DMS153 treated with DMSO at 0.1 percent for 48 hours (cell line): ENCODE data around the gene FRY.
A peak's percentile ranks its signal among the peaks of the same experiment; 100 is the strongest.
"Not testable (repeated sequence)": the region's sequence is repeated elsewhere in the genome, so short reads cannot be mapped to it uniquely, and the experiment has no call there.

Experiments
- DNase-seq: peaks from one replicate; lab custom pipeline; 2025; ENCODE audit not compliant: unreplicated experiment; lab: John Stamatoyannopoulos, UW

The FRY gene

GRCh38 chr13:32040052-32040642 is 8.6 kb downstream of the FRY start:
- DNase-seq = no peak

GRCh38 chr13:32040689-32041088 is 9.1 kb downstream of the FRY start:
- no peak for DNase-seq

- DNase-seq = no peak
These were observed 9.9 kb downstream of the FRY start for GRCh38 chr13:32041429-32041828.

- DNase-seq = no peak
These were observed 11.0 kb downstream of the FRY start for GRCh38 chr13:32042551-32042950.

GRCh38 chr13:32044446-32044845 is 12.9 kb downstream of the FRY start:
- no peak for DNase-seq

- no peak for DNase-seq
These were observed 14.0 kb downstream of the FRY start for GRCh38 chr13:32045537-32045936.

- peak; percentile 61 for DNase-seq
These were observed 14.6 kb downstream of the FRY start for GRCh38 chr13:32045982-32046785.

- DNase-seq = peak; percentile 28
These were observed 15.5 kb downstream of the FRY start for GRCh38 chr13:32047088-32047487.

GRCh38 chr13:32047793-32048192 is 16.2 kb downstream of the FRY start:
- DNase-seq = no peak

GRCh38 chr13:32048816-32049215 is 17.2 kb downstream of the FRY start:
- DNase-seq = peak; percentile 79

- DNase-seq = no peak
These were observed 19.6 kb downstream of the FRY start for GRCh38 chr13:32051156-32051555.

- peak; percentile 98 for DNase-seq
These were observed 24.7 kb downstream of the FRY start for GRCh38 chr13:32056316-32056715.

- DNase-seq = not testable (repeated sequence)
These were observed 25.8 kb downstream of the FRY start for GRCh38 chr13:32057325-32057724.

- no peak for DNase-seq
These were observed 28.0 kb downstream of the FRY start for GRCh38 chr13:32059511-32059984.

- DNase-seq = peak; percentile 55
These were observed 28.9 kb downstream of the FRY start for GRCh38 chr13:32060401-32060878.

GRCh38 chr13:32063619-32064233 is 32.2 kb downstream of the FRY start:
- no peak for DNase-seq

GRCh38 chr13:32067149-32067961 is 35.8 kb downstream of the FRY start:
- no peak for DNase-seq

- DNase-seq = no peak
These were observed 36.7 kb downstream of the FRY start for GRCh38 chr13:32068255-32068654.

- no peak for DNase-seq
These were observed 41.7 kb downstream of the FRY start for GRCh38 chr13:32073180-32073864.

- no peak for DNase-seq
These were observed 43.7 kb downstream of the FRY start for GRCh38 chr13:32075170-32075851.
